ENCODE results near the gene PARD3B. TPM values are rescaled to one million over a fixed set of nuclear protein-coding genes. Genes with fewer than 3 reads are reported as not detected.

Gene PARD3B
- total RNA-seq, 1 donor from 2014 or later: 6.5 TPM

DNA sequence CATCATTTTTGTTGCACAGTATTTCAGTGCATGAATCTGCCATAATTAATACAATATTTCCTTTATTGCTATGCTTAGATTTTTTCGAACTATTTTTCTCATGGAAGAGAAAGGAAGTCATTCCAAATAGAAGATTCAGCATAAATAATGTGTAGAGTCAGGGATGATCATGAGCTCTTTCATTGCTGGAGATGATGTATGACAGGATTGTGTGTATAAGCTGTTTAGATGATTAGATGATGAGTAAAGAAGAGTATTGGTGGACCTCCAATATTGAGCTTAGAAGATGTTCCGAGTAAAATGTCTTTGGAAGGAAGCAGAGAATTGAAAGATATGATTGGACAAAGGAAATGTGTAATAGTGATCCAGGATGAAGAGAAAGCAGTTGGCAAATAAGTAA lies 364.5 kb downstream of the PARD3B start:
- Histone ChIP-seq H3K4me3 (ENCODE audit: low read depth, low read length) (no peak overlapping the region), H3K36me3 (ENCODE audit: control insufficient read depth, insufficient read depth, low read length) (no peaks in the 10 kb centered on the region), H3K27me3 (ENCODE audit: control insufficient read depth, insufficient read depth, low read length) (no peaks in the 10 kb centered on the region)
- no peak for DNase-seq (ENCODE audit: low read depth)
- no peak for TF ChIP-seq CTCF (IDR thresholded peaks at IDR 0.05; ENCODE audit: insufficient read depth, low read length, poor library complexity, severe bottlenecking)

DNA sequence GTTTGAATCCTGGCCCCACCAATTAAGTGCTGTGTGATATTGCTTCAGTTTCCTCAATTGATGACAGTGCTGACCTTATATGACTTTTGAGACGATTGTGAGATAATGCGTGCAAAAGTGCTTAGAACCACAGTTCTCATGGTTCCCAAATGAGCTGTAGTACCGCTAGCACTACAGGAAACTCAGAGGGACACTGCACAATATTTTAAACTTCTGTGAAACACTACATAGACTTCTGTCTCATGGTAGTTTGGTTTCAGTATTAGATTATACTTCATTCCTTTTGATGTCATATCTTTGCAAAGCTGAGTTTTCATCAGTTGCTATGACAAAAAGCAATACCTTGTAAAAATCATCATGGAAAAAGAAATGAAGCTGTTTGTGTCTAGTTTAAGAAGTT lies 368.0 kb downstream of the PARD3B start:
- TF ChIP-seq CTCF (IDR thresholded peaks at IDR 0.05; ENCODE audit: insufficient read depth, low read length, poor library complexity, severe bottlenecking): no peak
- H3K27me3 ChIP-seq (ENCODE audit: control insufficient read depth, insufficient read depth, low read length): no peaks in the 10 kb centered on the region
- no peaks in the 10 kb centered on the region for H3K36me3 ChIP-seq (ENCODE audit: control insufficient read depth, insufficient read depth, low read length)
- H3K4me3 ChIP-seq (ENCODE audit: low read depth, low read length): no peak overlapping the region
- DNase-seq (ENCODE audit: low read depth): no peak

GRCh38 chr2:204913854-204914464 lies 368.7 kb downstream of the PARD3B start:
- no peak for DNase-seq (ENCODE audit: low read depth)
- no peak overlapping the region for H3K4me3 ChIP-seq (ENCODE audit: low read depth, low read length)
- no peak for TF ChIP-seq CTCF (IDR thresholded peaks at IDR 0.05; ENCODE audit: insufficient read depth, low read length, poor library complexity, severe bottlenecking)
- H3K36me3 ChIP-seq (ENCODE audit: control insufficient read depth, insufficient read depth, low read length): no peaks in the 10 kb centered on the region
- H3K27me3 ChIP-seq (ENCODE audit: control insufficient read depth, insufficient read depth, low read length): no peaks in the 10 kb centered on the region

DNA sequence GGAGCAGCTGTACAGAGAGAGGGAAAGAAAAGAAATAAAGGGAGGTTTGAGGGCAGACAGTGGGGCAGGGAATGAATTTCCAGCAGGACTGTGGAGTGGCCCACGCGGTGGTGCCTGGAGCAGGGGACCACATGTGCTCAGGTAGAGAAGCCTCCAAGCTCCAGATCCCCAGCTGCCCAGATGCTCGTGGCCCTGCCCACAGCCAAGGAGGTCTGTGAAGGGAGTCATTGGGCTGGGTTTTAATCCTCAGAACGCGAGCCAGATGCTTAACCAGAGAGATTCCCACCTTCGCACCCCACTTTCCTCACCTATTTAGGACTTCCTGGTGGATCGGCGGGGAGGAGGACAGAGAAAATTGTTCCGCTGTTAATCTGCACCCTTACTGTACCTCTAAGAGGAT lies 369.4 kb downstream of the PARD3B start:
- no peak overlapping the region for H3K4me3 ChIP-seq (ENCODE audit: low read depth, low read length)
- DNase-seq (ENCODE audit: low read depth): no peak
- H3K27me3 ChIP-seq (ENCODE audit: control insufficient read depth, insufficient read depth, low read length): no peaks in the 10 kb centered on the region
- no peaks in the 10 kb centered on the region for H3K36me3 ChIP-seq (ENCODE audit: control insufficient read depth, insufficient read depth, low read length)
- TF ChIP-seq CTCF (IDR thresholded peaks at IDR 0.05; ENCODE audit: insufficient read depth, low read length, poor library complexity, severe bottlenecking): no peak

- Histone ChIP-seq H3K27me3 (ENCODE audit: control insufficient read depth, insufficient read depth, low read length) (no peaks in the 10 kb centered on the region), H3K36me3 (ENCODE audit: control insufficient read depth, insufficient read depth, low read length) (no peaks in the 10 kb centered on the region), H3K4me3 (ENCODE audit: low read depth, low read length) (no peak overlapping the region)
- no peak for TF ChIP-seq CTCF (IDR thresholded peaks at IDR 0.05; ENCODE audit: insufficient read depth, low read length, poor library complexity, severe bottlenecking)
- no peak for DNase-seq (ENCODE audit: low read depth)
Observed at GRCh38 chr2:204917089-204917701, 371.9 kb downstream of the PARD3B start.

DNA sequence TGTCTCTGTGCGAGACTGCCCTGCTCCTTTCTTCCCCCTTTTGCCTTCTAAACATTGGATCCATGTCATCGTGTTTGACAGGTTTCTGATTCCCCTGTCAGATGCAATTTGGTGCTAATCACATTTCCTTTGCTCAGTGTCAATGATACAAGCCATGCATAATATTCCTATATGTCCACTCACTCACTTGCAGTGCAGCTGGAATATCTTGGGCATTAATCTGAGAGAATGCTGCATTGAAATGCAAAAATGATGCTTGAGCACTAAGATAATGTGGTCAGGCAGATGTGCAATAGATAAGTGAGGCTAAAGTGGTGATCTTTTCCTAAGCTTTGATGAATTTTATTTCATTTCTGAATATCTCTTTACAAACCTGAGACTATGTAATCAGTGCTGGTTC lies 375.5 kb downstream of the PARD3B start:
- no peak overlapping the region for H3K4me3 ChIP-seq (ENCODE audit: low read depth, low read length)
- H3K36me3 ChIP-seq (ENCODE audit: control insufficient read depth, insufficient read depth, low read length): no peaks in the 10 kb centered on the region
- no peak for DNase-seq (ENCODE audit: low read depth)
- no peak for TF ChIP-seq CTCF (IDR thresholded peaks at IDR 0.05; ENCODE audit: insufficient read depth, low read length, poor library complexity, severe bottlenecking)
- H3K27me3 ChIP-seq (ENCODE audit: control insufficient read depth, insufficient read depth, low read length): no peaks in the 10 kb centered on the region

Measured in kidney epithelial cell (primary cell).